OCI-LY1 (cell line): ENCODE data around the gene SLC17A8.

Source experiments
- CTCF ChIP-seq: fragments of 200-600 bp; sonication (generic), shearing (Covaris generic); IDR thresholded peaks from 2 replicates; pipeline ENCODE4 v1.5.1; 2017; ENCODE audit warnings: mild to moderate bottlenecking, antibody characterized with exemption, low read length, moderate library complexity, mixed read lengths
- EZH2 ChIP-seq: fragments of 200-600 bp; sonication (generic), shearing (Covaris generic); IDR thresholded peaks from 2 replicates; pipeline ENCODE4 v1.8.0; 2017; ENCODE audit warnings: borderline replicate concordance, mixed run types, mild to moderate bottlenecking, antibody characterized with exemption, low read length, moderate library complexity, mixed read lengths

GRCh38 chr12:100391856-100392255 lies 35.0 kb downstream of the SLC17A8 start:
- no peak for TF ChIP-seq CTCF
- no peak for TF ChIP-seq EZH2
